ENCODE results near the gene TMIGD1. TPM values are rescaled to one million over a fixed set of nuclear protein-coding genes. Genes with fewer than 3 reads are reported as not detected.

Gene TMIGD1
- total RNA-seq, 1 donor from 2014 or later, result not detected

DNA sequence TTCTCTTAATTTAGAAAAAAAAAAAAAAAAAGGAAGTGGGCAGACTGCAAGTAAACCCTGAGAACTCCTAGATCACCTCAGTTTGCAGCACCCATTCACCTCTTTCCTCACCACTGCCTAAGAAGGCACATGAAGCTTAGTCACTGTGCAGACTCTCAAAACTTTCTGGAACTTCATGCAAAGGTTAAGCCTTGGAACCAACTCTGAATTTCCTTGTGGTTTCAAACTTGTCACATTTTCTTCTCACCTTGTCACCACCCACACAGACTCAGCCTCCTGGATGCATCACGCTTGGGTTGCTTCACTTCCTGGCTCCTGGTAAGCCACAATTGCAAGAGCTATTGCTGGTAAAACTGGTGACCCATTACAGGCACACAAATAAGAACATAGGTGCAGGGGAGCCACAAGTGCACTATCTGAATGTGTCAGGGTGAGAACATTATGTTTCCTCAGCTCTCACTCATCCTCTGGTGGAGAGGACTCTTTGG is 29.9 kb upstream of the TMIGD1 start:
- H3K36me3 ChIP-seq, result no peaks in the 10 kb centered on the region
- peaks cover 23% of the 10 kb centered on the region for H3K9me3 ChIP-seq (replicated peaks)
- H3K4me3 ChIP-seq, result no peak overlapping the region
- DNase-seq, result no peak
- no peak overlapping the region for H3K27ac ChIP-seq (replicated peaks)
- H3K27me3 ChIP-seq (ENCODE audit: low read depth), result peaks cover 3% of the 10 kb centered on the region
- TF ChIP-seq, protein P1, sequence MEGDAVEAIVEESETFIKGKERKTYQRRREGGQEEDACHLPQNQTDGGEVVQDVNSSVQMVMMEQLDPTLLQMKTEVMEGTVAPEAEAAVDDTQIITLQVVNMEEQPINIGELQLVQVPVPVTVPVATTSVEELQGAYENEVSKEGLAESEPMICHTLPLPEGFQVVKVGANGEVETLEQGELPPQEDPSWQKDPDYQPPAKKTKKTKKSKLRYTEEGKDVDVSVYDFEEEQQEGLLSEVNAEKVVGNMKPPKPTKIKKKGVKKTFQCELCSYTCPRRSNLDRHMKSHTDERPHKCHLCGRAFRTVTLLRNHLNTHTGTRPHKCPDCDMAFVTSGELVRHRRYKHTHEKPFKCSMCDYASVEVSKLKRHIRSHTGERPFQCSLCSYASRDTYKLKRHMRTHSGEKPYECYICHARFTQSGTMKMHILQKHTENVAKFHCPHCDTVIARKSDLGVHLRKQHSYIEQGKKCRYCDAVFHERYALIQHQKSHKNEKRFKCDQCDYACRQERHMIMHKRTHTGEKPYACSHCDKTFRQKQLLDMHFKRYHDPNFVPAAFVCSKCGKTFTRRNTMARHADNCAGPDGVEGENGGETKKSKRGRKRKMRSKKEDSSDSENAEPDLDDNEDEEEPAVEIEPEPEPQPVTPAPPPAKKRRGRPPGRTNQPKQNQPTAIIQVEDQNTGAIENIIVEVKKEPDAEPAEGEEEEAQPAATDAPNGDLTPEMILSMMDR (IDR thresholded peaks at IDR 0.05; ENCODE audit: borderline replicate concordance), result no peak
- no peaks in the 10 kb centered on the region for H3K4me1 ChIP-seq
- intact Hi-C loops (cut with micrococcal nuclease), result no loop called here

DNA sequence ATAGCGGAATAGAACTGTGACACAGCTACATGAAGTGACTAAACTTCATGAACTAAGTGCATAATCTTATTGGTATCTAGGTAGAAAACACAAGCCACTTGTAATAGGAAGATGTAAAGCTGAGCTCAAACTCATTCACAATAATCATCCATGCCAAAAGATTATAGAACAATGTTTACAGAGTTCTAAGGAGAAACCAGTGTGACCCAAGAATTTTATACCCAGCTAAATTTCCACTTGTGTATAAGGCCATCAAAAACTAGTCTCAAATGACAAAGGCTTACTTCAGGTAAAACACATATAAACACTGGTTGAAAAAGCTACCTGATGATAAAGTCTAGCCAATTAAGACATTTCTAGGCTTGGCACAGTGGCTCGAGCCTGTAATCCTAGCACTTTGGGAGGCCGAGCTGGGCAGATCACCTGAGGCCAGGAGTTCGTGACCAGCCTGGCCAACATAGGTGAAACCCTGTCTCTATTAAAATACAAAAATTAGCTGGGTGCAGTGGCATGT is 28.0 kb upstream of the TMIGD1 start:
- Histone ChIP-seq H3K36me3 (no peaks in the 10 kb centered on the region), H3K27me3 (ENCODE audit: low read depth) (peaks cover 3% of the 10 kb centered on the region), H3K4me1 (no peaks in the 10 kb centered on the region), H3K27ac (replicated peaks) (no peak overlapping the region), H3K4me3 (no peak overlapping the region), H3K9me3 (replicated peaks) (peaks cover 23% of the 10 kb centered on the region)
- TF ChIP-seq, protein P1 (IDR thresholded peaks at IDR 0.05; ENCODE audit: borderline replicate concordance), result no peak
- intact Hi-C loops (cut with micrococcal nuclease), result no loop called here
- DNase-seq, result no peak

GRCh38 chr17:30360086-30360808 is 26.4 kb upstream of the TMIGD1 start:
- intact Hi-C loops (cut with micrococcal nuclease), result no loop called here
- Histone ChIP-seq H3K4me1 (no peaks in the 10 kb centered on the region), H3K36me3 (no peaks in the 10 kb centered on the region), H3K27me3 (ENCODE audit: low read depth) (peaks cover 3% of the 10 kb centered on the region), H3K27ac (replicated peaks) (no peak overlapping the region), H3K9me3 (replicated peaks) (peaks cover 23% of the 10 kb centered on the region), H3K4me3 (no peak overlapping the region)
- TF ChIP-seq, protein P1 (IDR thresholded peaks at IDR 0.05; ENCODE audit: borderline replicate concordance), result no peak
- no peak for DNase-seq

DNA sequence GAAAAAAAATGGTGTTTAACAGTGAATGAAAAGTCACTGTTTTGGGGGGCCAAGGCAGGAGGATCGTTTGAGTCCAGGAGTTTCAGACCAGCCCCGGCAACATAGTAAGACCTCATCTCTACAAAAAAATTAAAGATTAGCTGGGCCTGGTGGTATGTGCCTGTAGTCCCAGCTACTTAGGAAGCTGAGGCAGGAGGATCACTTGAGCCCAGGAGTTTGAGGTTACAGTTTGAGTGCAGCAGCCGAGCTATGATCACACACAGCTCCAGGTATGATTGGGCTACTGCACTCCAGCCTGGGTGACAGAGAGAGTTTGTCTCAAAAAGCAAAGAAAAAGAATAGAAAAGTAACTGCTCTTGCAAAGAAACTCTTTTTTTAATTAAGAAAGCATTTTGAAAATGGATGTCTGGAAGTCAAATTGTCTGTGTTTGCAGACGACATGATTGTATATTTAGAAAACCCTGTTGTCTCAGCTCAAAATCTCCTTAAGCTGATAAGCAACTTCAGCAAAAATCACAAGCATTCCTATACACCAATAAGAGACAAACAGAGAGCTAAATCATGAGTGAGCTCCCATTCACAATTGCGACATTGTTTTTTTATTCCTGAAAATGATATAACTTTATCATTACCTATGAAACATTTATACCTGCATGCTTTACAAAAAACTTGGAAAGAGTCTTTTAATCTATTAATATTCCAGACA is 24.4 kb upstream of the TMIGD1 start:
- TF ChIP-seq, protein P1 (IDR thresholded peaks at IDR 0.05; ENCODE audit: borderline replicate concordance), result no peak
- Histone ChIP-seq H3K4me1 (no peaks in the 10 kb centered on the region), H3K4me3 (no peak overlapping the region), H3K36me3 (no peaks in the 10 kb centered on the region), H3K9me3 (replicated peaks) (peaks cover 26% of the 10 kb centered on the region), H3K27me3 (ENCODE audit: low read depth) (peaks cover 3% of the 10 kb centered on the region), H3K27ac (replicated peaks) (no peak overlapping the region)
- DNase-seq, result no peak
- intact Hi-C loops (cut with micrococcal nuclease), result no loop called here

GRCh38 chr17:30357476-30357875 is 23.6 kb upstream of the TMIGD1 start:
- no peak for DNase-seq
- TF ChIP-seq, protein P1 (IDR thresholded peaks at IDR 0.05; ENCODE audit: borderline replicate concordance), result no peak
- no peaks in the 10 kb centered on the region for H3K4me1 ChIP-seq
- H3K27me3 ChIP-seq (ENCODE audit: low read depth), result peaks cover 2% of the 10 kb centered on the region
- intact Hi-C loops (cut with micrococcal nuclease), result no loop called here
- no peak overlapping the region for H3K4me3 ChIP-seq
- no peak overlapping the region for H3K27ac ChIP-seq (replicated peaks)
- no peaks in the 10 kb centered on the region for H3K36me3 ChIP-seq
- H3K9me3 ChIP-seq (replicated peaks), result peaks cover 22% of the 10 kb centered on the region
